HepG2 (cell line): ENCODE measurements around the gene POLH. TPM values are rescaled to one million over a fixed set of nuclear protein-coding genes. Genes with fewer than 3 reads are reported as not detected.
A peak's percentile ranks its signal among the peaks of the same experiment; 100 is the strongest.

Experiments
- CC2D1A ChIP-seq: sonication (generic); formaldehyde crosslinking; IDR thresholded peaks from 2 replicates; pipeline ENCODE4 v1.8.1; 2023; ENCODE audit warnings: mild to moderate bottlenecking, missing genetic modification reagents
- FLYWCH1 ChIP-seq: sonication (generic); formaldehyde crosslinking; IDR thresholded peaks from 2 replicates; pipeline ENCODE4 v1.8.1; 2023; ENCODE audit warnings: mild to moderate bottlenecking, missing genetic modification reagents
- HOXA3 ChIP-seq: sonication (generic); formaldehyde crosslinking; IDR thresholded peaks from 2 replicates; pipeline ENCODE4 v1.5.0; 2020; ENCODE audit warnings: missing genetic modification reagents
- IKZF1 ChIP-seq: fragments of 450-650 bp; IDR thresholded peaks from 2 replicates; pipeline ENCODE4 v1.7.1; 2016
- POLR2AphosphoS2 ChIP-seq: IDR thresholded peaks from 2 replicates; pipeline ENCODE4 v1.6.1; 2011; ENCODE audit warnings: low read depth, low read length, improper control_type of control experiment
- RBFOX2 ChIP-seq: fragments of 200-400 bp; formaldehyde crosslinking; IDR thresholded peaks from 2 replicates; pipeline ENCODE4 v1.6.1; 2017; ENCODE audit warnings: low read depth, mild to moderate bottlenecking, low read length
- SNRNP70 ChIP-seq: fragments of 200-400 bp; formaldehyde crosslinking; IDR thresholded peaks from 2 replicates; pipeline ENCODE4 v1.6.1; 2017; ENCODE audit warnings: mild to moderate bottlenecking, low read depth, low read length, moderate library complexity
- U2AF1 ChIP-seq: fragments of 200-400 bp; formaldehyde crosslinking; optimal IDR thresholded peaks from 2 replicates; pipeline ENCODE3; 2017; ENCODE audit warnings: mild to moderate bottlenecking, low read depth, low read length
- ZBTB7A ChIP-seq: sonication (generic); formaldehyde crosslinking; IDR thresholded peaks from 2 replicates; pipeline ENCODE4 v1.8.0; 2022; ENCODE audit warnings: mild to moderate bottlenecking, missing genetic modification reagents
- ZNF101 ChIP-seq: sonication (generic); formaldehyde crosslinking; IDR thresholded peaks from 2 replicates; pipeline ENCODE4 v1.4.0; 2020; ENCODE audit warnings: mild to moderate bottlenecking, low read depth, missing genetic modification reagents, borderline replicate concordance
- ZNF318 ChIP-seq: sonication (generic); formaldehyde crosslinking; IDR thresholded peaks from 2 replicates; pipeline ENCODE4 v1.4.0; 2020; ENCODE audit warnings: mild to moderate bottlenecking, missing genetic modification reagents
- ZNF407 ChIP-seq: sonication (generic); formaldehyde crosslinking; IDR thresholded peaks from one replicate; pipeline ENCODE4 v1.5.1; 2020; ENCODE audit warnings: mild to moderate bottlenecking, missing genetic modification reagents; ENCODE audit errors: not compliant biosample characterization
- ZNF564 ChIP-seq: sonication (generic); formaldehyde crosslinking; IDR thresholded peaks from 2 replicates; pipeline ENCODE4 v1.8.1; 2023; ENCODE audit warnings: mild to moderate bottlenecking, missing genetic modification reagents
- polyA plus RNA-seq, 8 experiments: library from polyadenylated mRNA; depleted of rRNA in 3 of 8; stranded (reverse) in 7 of 8; unstranded in 1 of 8; fragments of >200 nt; fragmentation: Illumina TruSeq in 4 of 8; extraction: Trizol in 4 of 8; gene quantifications; 2 replicates each; pipeline versions ENCODE4 v1.2.1 to v1.2.3, GENCODE V29; 2011 to 2016; ENCODE audit warnings: low read depth in 4 of 8, missing spikeins in 1 of 8, mixed read lengths in 1 of 8; ENCODE audit not compliant: insufficient read depth in 1 of 8
- total RNA-seq, 5 experiments: library from RNA; depleted of rRNA; stranded (reverse); fragments of >200 nt; fragmentation: Illumina TruSeq; extraction: Trizol; gene quantifications; 2 replicates each; pipeline ENCODE4 v1.2.3, GENCODE V29; 2016; ENCODE audit warnings: low read depth in 1 of 5

POLH gene
- total and polyA plus RNA-seq, 2 of the 13 experiments (the other 11 are each of a cell fraction or from before 2014, with no cell fraction given), result 11.6 to 25.0 TPM

GRCh38 chr6:43629505-43630300 lies 53.7 kb downstream of the POLH start (continued):
- TF ChIP-seq RBFOX2 (peak; percentile 56), SNRNP70 (no peak), FLYWCH1 (no peak), POLR2AphosphoS2 (no peak), CC2D1A (CRISPR knock-in tag) (no peak), ZNF564 (CRISPR knock-in tag) (no peak), IKZF1 (no peak), ZNF407 (CRISPR knock-in tag) (peak; percentile 93), ZNF101 (CRISPR knock-in tag) (0 out of 2 replicates have a peak, but pooled peaks have one; percentile 9), U2AF1 (no peak), HOXA3 (CRISPR knock-in tag) (peak; percentile 9; the same call in 1 of the 2 replicates), ZBTB7A (CRISPR knock-in tag) (0 out of 2 replicates have a peak, but pooled peaks have one; percentile 43), ZNF318 (peak; percentile 47; the same call in 1 of the 2 replicates)
